Endothelial cell of umbilical vein (primary cell): ENCODE measurements around the gene EIF3I. TPM values are rescaled to one million over a fixed set of nuclear protein-coding genes. Genes with fewer than 3 reads are reported as not detected.

Source experiments
- BruUV-seq: library from RNA; stranded (reverse); fragments of 400-500 nt; replicated peaks from 2 replicates; lab custom pipeline; 2021; lab: Mats Ljungman, UMichigan
- CTCF ChIA-PET: fragments of 300-600, 350-600 bp; sonication (Branson Sonifier 250); formaldehyde crosslinking; loops from one replicate; lab custom pipeline; 2021; ENCODE audit warnings: antibody characterized with exemption, inconsistent platforms; lab: Charles Lee
- POLR2A ChIA-PET: fragments of 300-600, 350-600 bp; sonication (Branson Sonifier 250); formaldehyde crosslinking; loops from one replicate; lab custom pipeline; 2021; ENCODE audit warnings: antibody characterized with exemption, inconsistent platforms; lab: Charles Lee
- DNase-seq: peaks from one replicate; pipeline ENCODE4 v3.0.0-alpha.2; 2011; ENCODE audit warnings: low read depth, low spot score
- FAIRE-seq: peaks from 2 replicates; lab custom pipeline; 2011; peaks lifted over from hg19 to GRCh38; lab: Jason Lieb, UNC
- H2AFZ ChIP-seq: 2 replicates; pipeline ENCODE4 v1.6.0; 2012; ENCODE audit warnings: low read depth, low read length, control low read depth, inconsistent platforms
- H3K27ac ChIP-seq: 2 replicates; pipeline ENCODE4 v1.5.1; 2011; ENCODE audit warnings: low read depth, mild to moderate bottlenecking, control low read depth, low read length, moderate library complexity; ENCODE audit not compliant: insufficient read depth
- H3K27me3 ChIP-seq, 2 experiments: 2 replicates each; pipeline versions ENCODE4 v1.6.0 to v1.6.1; 2011; ENCODE audit warnings: low read length in 2 of 2, mixed read lengths in 1 of 2; ENCODE audit not compliant: control insufficient read depth in 2 of 2, insufficient read depth in 2 of 2
- H3K36me3 ChIP-seq, 2 experiments: 2 replicates in 1 of 2; 3 replicates in 1 of 2; pipeline ENCODE4 v1.5.1; 2011; ENCODE audit warnings: low read length in 2 of 2, mild to moderate bottlenecking in 1 of 2, moderate library complexity in 1 of 2; ENCODE audit not compliant: control insufficient read depth in 2 of 2, insufficient read depth in 2 of 2; ENCODE audit errors: extremely low read depth in 1 of 2
- H3K4me1 ChIP-seq: 3 replicates; pipeline ENCODE4 v1.5.1; 2011; ENCODE audit warnings: mild to moderate bottlenecking, low read length; ENCODE audit not compliant: control insufficient read depth, insufficient read depth; ENCODE audit errors: extremely low read depth
- H3K4me2 ChIP-seq: 2 replicates; pipeline ENCODE4 v1.6.1; 2011; ENCODE audit warnings: low read length, control low read depth, mixed read lengths; ENCODE audit not compliant: insufficient read depth
- H3K4me3 ChIP-seq, 3 experiments: fragments of 200-600 bp in 1 of 3; sonication (generic), shearing (Covaris generic) in 1 of 3; replicated peaks in 1 of 3; 2 replicates each; pipeline ENCODE4 v1.5.1; 2011 to 2016; ENCODE audit warnings: control low read depth in 3 of 3, low read length in 3 of 3, mild to moderate bottlenecking in 2 of 3, inconsistent platforms in 1 of 3, low read depth in 1 of 3, moderate library complexity in 1 of 3; ENCODE audit not compliant: insufficient read depth in 1 of 3
- H3K79me2 ChIP-seq: 2 replicates; pipeline ENCODE4 v1.6.0; 2012; ENCODE audit warnings: low read length, inconsistent platforms; ENCODE audit not compliant: control insufficient read depth, insufficient read depth
- H3K9ac ChIP-seq: replicated peaks from 2 replicates; pipeline ENCODE3; 2011; ENCODE audit warnings: low read length, control low read depth; ENCODE audit not compliant: insufficient read depth; ENCODE audit errors: extremely low read depth
- H3K9me1 ChIP-seq: replicated peaks from 3 replicates; pipeline ENCODE4 v1.6.0; 2011; ENCODE audit warnings: mild to moderate bottlenecking, low read length; ENCODE audit not compliant: control insufficient read depth, insufficient read depth; ENCODE audit errors: extremely low read depth
- H3K9me3 ChIP-seq: replicated peaks from 2 replicates; pipeline ENCODE4 v1.5.1; 2012; ENCODE audit warnings: low read length, inconsistent platforms; ENCODE audit not compliant: control insufficient read depth, insufficient read depth
- H4K20me1 ChIP-seq: replicated peaks from 2 replicates; pipeline ENCODE3; 2011; ENCODE audit warnings: mild to moderate bottlenecking, low read length; ENCODE audit not compliant: control insufficient read depth, insufficient read depth; ENCODE audit errors: extremely low read depth
- CTCF ChIP-seq, 2 donors: IDR thresholded peaks; 1 replicate in 1 of 2; 2 replicates in 1 of 2; pipeline ENCODE4 v1.5.1; 2011; ENCODE audit warnings: low read length in 2 of 2, mild to moderate bottlenecking in 2 of 2, moderate library complexity in 2 of 2, control low read depth in 1 of 2, inconsistent platforms in 1 of 2, low read depth in 1 of 2; ENCODE audit not compliant: insufficient read depth in 1 of 2; ENCODE audit errors: extremely low read depth in 1 of 2
- EZH2 ChIP-seq: IDR thresholded peaks from 2 replicates; pipeline ENCODE4 v1.6.1; 2012; ENCODE audit warnings: borderline replicate concordance, low read depth, mild to moderate bottlenecking, moderate library complexity, low read length, inconsistent platforms; ENCODE audit not compliant: severe bottlenecking
- FOS ChIP-seq: IDR thresholded peaks from 2 replicates; pipeline ENCODE4 v1.6.1; 2011; ENCODE audit warnings: mild to moderate bottlenecking, low read length, moderate library complexity, borderline replicate concordance; ENCODE audit not compliant: insufficient read depth
- GATA2 ChIP-seq: IDR thresholded peaks from 2 replicates; pipeline ENCODE4 v1.7.0; 2011; ENCODE audit warnings: low read depth, mild to moderate bottlenecking, moderate library complexity, mixed read lengths, low read length; ENCODE audit not compliant: insufficient read length, insufficient read depth
- JUN ChIP-seq: IDR thresholded peaks from 2 replicates; pipeline ENCODE4 v1.6.1; 2011; ENCODE audit warnings: borderline replicate concordance, low read depth; ENCODE audit not compliant: insufficient read length, insufficient read depth
- MYC ChIP-seq: IDR thresholded peaks from one replicate; pipeline ENCODE4 v1.6.1; 2011; ENCODE audit warnings: mild to moderate bottlenecking, low read depth, low read length
- POLR2A ChIP-seq: IDR thresholded peaks from 2 replicates; pipeline ENCODE4 v1.6.1; 2012; ENCODE audit warnings: low read depth, mild to moderate bottlenecking, control low read depth, low read length
- POLR2AphosphoS5 ChIP-seq: IDR thresholded peaks from 2 replicates; pipeline ENCODE4 v1.6.1; 2012; ENCODE audit warnings: low read depth, mild to moderate bottlenecking, control low read depth, low read length, moderate library complexity; ENCODE audit not compliant: insufficient read depth
- dilution Hi-C: fragments of 300-500 bp; cut with MboI; formaldehyde crosslinking; loops from one replicate; pipeline ENCODE4 v1.15.0; 2019; ENCODE audit warnings: low sequenced_read_pairs; ENCODE audit not compliant: extremely low pct_ligation_motif_present
- intact Hi-C: fragments of 100-400 bp; cut with micrococcal nuclease; formaldehyde crosslinking; loops from one replicate; pipeline ENCODE4 v1.10.0; 2022
- polyA plus RNA-seq, 4 experiments: library from polyadenylated mRNA; depleted of rRNA in 3 of 4; stranded (reverse) in 3 of 4; unstranded in 1 of 4; fragments of >200 nt; gene quantifications; 2 replicates each; pipeline versions ENCODE4 v1.2.1 to v1.2.3, GENCODE V29; 2011 to 2012; ENCODE audit warnings: missing spikeins in 1 of 4
- total RNA-seq: library from RNA; stranded (reverse); gene quantifications from 2 replicates; pipeline ENCODE4 v1.2.3, GENCODE V29; 2021
- TF ChIP-seq, protein P1 (sequence below): IDR thresholded peaks from 2 replicates; pipeline ENCODE4 v1.6.1; 2011; ENCODE audit not compliant: insufficient read depth, insufficient read length

EIF3I gene
- total and polyA plus RNA-seq, 2 donors (not counting 3 experiments of a cell fraction or from before 2014, with no cell fraction given), result 186 to 331 TPM

- peak; percentile 84 for FAIRE-seq
Observed at GRCh38 chr1:32205401-32206370, 16.5 kb upstream of the EIF3I start, which contains the start of gene IQCC. TSS of gene IQCC (plus strand) at chr1:32205671. CDS start at chr1:32205682, 11 bp downstream.

DNA sequence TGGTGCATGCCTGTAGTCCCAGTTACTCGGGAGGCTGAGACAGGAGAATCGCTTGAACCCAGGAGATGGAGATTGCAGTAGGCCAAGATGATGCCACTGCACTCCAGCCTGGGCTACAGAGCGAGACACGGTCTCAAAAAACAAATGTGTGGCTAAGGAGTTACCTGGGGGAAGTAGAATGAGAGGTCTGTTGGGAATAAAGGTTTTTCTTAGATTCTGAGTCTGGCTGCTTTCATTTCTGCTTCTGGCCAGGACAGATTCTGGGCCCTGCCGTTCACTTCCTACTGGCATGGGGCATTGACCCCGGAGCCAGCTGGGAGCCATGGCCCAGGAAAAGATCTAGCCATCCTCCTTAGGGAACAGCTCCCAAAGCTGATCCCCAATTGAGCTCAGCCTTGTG lies 13.7 kb upstream of the EIF3I start:
- TF ChIP-seq POLR2A (no peak), JUN (no peak), GATA2 (no peak), CTCF (IDR thresholded peaks at IDR 0.05; ENCODE audit: extremely low read depth in 1 of 2, insufficient read depth in 1 of 2, low read depth in 1 of 2, low read length in 2 of 2) (no peak), MYC (no peak), EZH2 (no peak), POLR2AphosphoS5 (no peak), FOS (no peak)
- TF ChIP-seq, protein P1, sequence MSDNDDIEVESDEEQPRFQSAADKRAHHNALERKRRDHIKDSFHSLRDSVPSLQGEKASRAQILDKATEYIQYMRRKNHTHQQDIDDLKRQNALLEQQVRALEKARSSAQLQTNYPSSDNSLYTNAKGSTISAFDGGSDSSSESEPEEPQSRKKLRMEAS, result no peak
- Histone ChIP-seq H4K20me1 (no peaks in the 10 kb centered on the region), H3K4me3 (no peak overlapping the region), H3K4me2 (no peak overlapping the region), H2AFZ (no peak overlapping the region), H3K27me3 (no peaks in the 10 kb centered on the region), H3K9ac (no peak overlapping the region), H3K9me3 (no peaks in the 10 kb centered on the region), H3K79me2 (no peaks in the 10 kb centered on the region), H3K36me3 (no peaks in the 10 kb centered on the region), H3K4me1 (peaks cover 15% of the 10 kb centered on the region), H3K27ac (no peak overlapping the region), H3K9me1 (no peaks in the 10 kb centered on the region)
- no TSS peak for BruUV-seq
- POLR2A ChIA-PET, result no interaction called here
- dilution Hi-C loops, result no loop called here
- intact Hi-C loops, result no loop called here
- DNase-seq (no peak), FAIRE-seq (no peak)
- CTCF ChIA-PET, result interaction anchor here (0.6 kb wide), 1 partner anchor 8 kb away, joined by 3 read pairs; the partner anchor contains the start of gene CCDC28B

More at GRCh38 chr1:32205401-32206370, 16.5 kb upstream of the EIF3I start, which contains the start of gene IQCC:
- ChIA-PET POLR2A (interaction anchor here (0.6 to 1.7 kb wide), 3 partner anchors 56 to 189 kb away, joined by 3 to 4 read pairs (median 3); partner anchors contain the start of gene MARCKSL1), CTCF (interaction anchor here (0.6 to 3.4 kb wide), 5 partner anchors 10 to 195 kb away, joined by 3 to 25 read pairs (median 4); no protein-coding TSS in a partner anchor)
- peak; percentile 82 for DNase-seq
- H3K27ac ChIP-seq, result peak within 1 kb of the TSS; percentile 19
- H3K36me3 ChIP-seq, result no peaks in the 10 kb centered on the region
- peak within 1 kb of the TSS; percentile 83 for H3K9ac ChIP-seq
- no peaks in the 10 kb centered on the region for H3K27me3 ChIP-seq
- H3K9me1 ChIP-seq, result no peaks in the 10 kb centered on the region
- peak; percentile 86 for TF ChIP-seq POLR2A
- TF ChIP-seq, protein P1, result peak; percentile 30
- peak; percentile 92 for TF ChIP-seq POLR2AphosphoS5
- no peak for TF ChIP-seq JUN
- no peak for TF ChIP-seq GATA2
- H4K20me1 ChIP-seq, result no peaks in the 10 kb centered on the region
- no peaks in the 10 kb centered on the region for H3K79me2 ChIP-seq
- TSS peak; percentile 75 for BruUV-seq
- peak within 1 kb of the TSS; percentile 96 for H2AFZ ChIP-seq
- intact Hi-C loops, result no loop called here
- peak within 1 kb of the TSS; percentile 53 to 68 (median 68) for H3K4me3 ChIP-seq
- no peaks in the 10 kb centered on the region for H3K9me3 ChIP-seq
- peak within 1 kb of the TSS; percentile 85 for H3K4me2 ChIP-seq
- dilution Hi-C loops, result no loop called here
- H3K4me1 ChIP-seq, result peaks cover 27% of the 10 kb centered on the region
